ENCODE measurements around the gene MAP4K5. TPM values are rescaled to one million over a fixed set of nuclear protein-coding genes. Genes with fewer than 3 reads are reported as not detected.
"Not testable (repeated sequence)": the region's sequence is repeated elsewhere in the genome, so short reads cannot be mapped to it uniquely, and the experiment has no call there.

MAP4K5 gene
- polyA plus RNA-seq, 2 donors = 15.4 to 20.3 TPM

DNA sequence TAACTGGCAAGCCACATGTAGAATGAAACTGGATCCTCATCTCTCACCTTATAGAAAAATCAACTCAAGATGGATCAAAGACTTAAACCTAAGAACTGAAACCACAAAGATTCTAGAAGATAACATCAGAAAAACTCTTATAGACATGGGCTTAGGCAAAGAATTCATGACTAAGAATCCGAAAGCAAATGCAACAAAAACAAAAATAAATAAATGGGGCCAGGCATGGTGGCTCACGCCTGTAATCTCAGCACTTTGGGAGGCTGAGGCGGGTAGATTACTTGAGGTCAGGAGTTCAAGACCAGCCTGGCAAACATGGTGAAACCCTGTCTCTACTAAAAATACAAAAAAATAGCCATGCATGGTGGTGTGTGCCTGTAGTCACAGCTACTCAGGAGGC is 20.4 kb upstream of the MAP4K5 start:
- H3K36me3 ChIP-seq (ENCODE audit: control insufficient read depth in 2 of 2, insufficient read depth in 2 of 2, low read length in 1 of 2); H3K27ac ChIP-seq (ENCODE audit: low read depth in 2 of 2, low read length in 1 of 2); H3K4me3 ChIP-seq (ENCODE audit: low read depth in 1 of 2, low read length in 2 of 2); H3K4me1 ChIP-seq (ENCODE audit: control insufficient read depth in 2 of 2, insufficient read depth in 2 of 2, low read length in 1 of 2); H3K9me3 ChIP-seq (ENCODE audit: control insufficient read depth in 2 of 2, insufficient read depth in 1 of 2, low read depth in 1 of 2, low read length in 1 of 2); H3K27me3 ChIP-seq (ENCODE audit: control insufficient read depth in 1 of 2, insufficient read depth in 2 of 2, low read length in 2 of 2): not testable (repeated sequence)
- WGBS, 2 donors = 71 to 81% methylated on average over 3 of the region's 3 CpGs

DNA sequence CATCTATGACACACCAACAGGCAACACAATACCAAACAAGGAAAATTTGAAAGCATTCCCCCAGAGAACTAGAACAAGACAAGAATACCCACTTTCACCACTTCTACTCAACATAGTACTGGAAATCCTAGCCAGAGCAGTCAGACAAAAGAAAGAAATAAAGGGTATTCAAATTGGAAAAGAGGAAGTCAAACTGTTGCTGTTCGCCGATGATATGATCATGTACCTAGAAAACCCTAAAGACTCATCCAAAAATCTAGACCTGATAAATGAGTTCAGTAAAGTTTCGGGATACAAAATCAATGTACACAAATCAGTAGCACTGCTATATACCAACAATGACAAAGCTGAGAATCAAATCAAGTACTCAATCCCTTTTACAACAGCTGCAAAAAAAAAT is 19.5 kb upstream of the MAP4K5 start:
- no peak overlapping the region for H3K4me3 ChIP-seq (ENCODE audit: low read depth in 1 of 2, low read length in 2 of 2)
- H3K27ac ChIP-seq (ENCODE audit: low read depth in 2 of 2, low read length in 1 of 2) = no peak overlapping the region
- H3K4me1 ChIP-seq (ENCODE audit: control insufficient read depth in 2 of 2, insufficient read depth in 2 of 2, low read length in 1 of 2) = no peaks in the 10 kb centered on the region
- 79 to 85% methylated on average over 3 of the region's 3 CpGs for WGBS, 2 donors
- no peaks in the 10 kb centered on the region for H3K9me3 ChIP-seq (ENCODE audit: control insufficient read depth in 2 of 2, insufficient read depth in 1 of 2, low read depth in 1 of 2, low read length in 1 of 2)
- no peaks in the 10 kb centered on the region for H3K27me3 ChIP-seq (ENCODE audit: control insufficient read depth in 1 of 2, insufficient read depth in 2 of 2, low read length in 2 of 2)
- no peaks in the 10 kb centered on the region for H3K36me3 ChIP-seq (ENCODE audit: control insufficient read depth in 2 of 2, insufficient read depth in 2 of 2, low read length in 1 of 2)

GRCh38 chr14:50550294-50550693 is 17.9 kb upstream of the MAP4K5 start:
- Histone ChIP-seq H3K4me1 (ENCODE audit: control insufficient read depth in 2 of 2, insufficient read depth in 2 of 2, low read length in 1 of 2) (no peaks in the 10 kb centered on the region), H3K27me3 (ENCODE audit: control insufficient read depth in 1 of 2, insufficient read depth in 2 of 2, low read length in 2 of 2) (no peaks in the 10 kb centered on the region), H3K4me3 (ENCODE audit: low read depth in 1 of 2, low read length in 2 of 2) (no peak overlapping the region), H3K9me3 (ENCODE audit: control insufficient read depth in 2 of 2, insufficient read depth in 1 of 2, low read depth in 1 of 2, low read length in 1 of 2) (no peaks in the 10 kb centered on the region), H3K36me3 (ENCODE audit: control insufficient read depth in 2 of 2, insufficient read depth in 2 of 2, low read length in 1 of 2) (no peaks in the 10 kb centered on the region), H3K27ac (ENCODE audit: low read depth in 2 of 2, low read length in 1 of 2) (no peak overlapping the region)
- WGBS, 2 donors = 90 to 92% methylated on average over 1 of the region's 1 CpG

GRCh38 chr14:50545618-50546017 is 13.2 kb upstream of the MAP4K5 start:
- no peak overlapping the region for H3K27ac ChIP-seq (ENCODE audit: low read depth in 2 of 2, low read length in 1 of 2)
- no peaks in the 10 kb centered on the region for H3K36me3 ChIP-seq (ENCODE audit: control insufficient read depth in 2 of 2, insufficient read depth in 2 of 2, low read length in 1 of 2)
- no peaks in the 10 kb centered on the region for H3K9me3 ChIP-seq (ENCODE audit: control insufficient read depth in 2 of 2, insufficient read depth in 1 of 2, low read depth in 1 of 2, low read length in 1 of 2)
- H3K4me3 ChIP-seq (ENCODE audit: low read depth in 1 of 2, low read length in 2 of 2) = no peak overlapping the region
- WGBS, 2 donors = 39 to 56% methylated on average over 3 of the region's 3 CpGs
- no peaks in the 10 kb centered on the region for H3K27me3 ChIP-seq (ENCODE audit: control insufficient read depth in 1 of 2, insufficient read depth in 2 of 2, low read length in 2 of 2)
- no peaks in the 10 kb centered on the region for H3K4me1 ChIP-seq (ENCODE audit: control insufficient read depth in 2 of 2, insufficient read depth in 2 of 2, low read length in 1 of 2)

GRCh38 chr14:50544911-50545310 is 12.5 kb upstream of the MAP4K5 start:
- Histone ChIP-seq H3K9me3 (ENCODE audit: control insufficient read depth in 2 of 2, insufficient read depth in 1 of 2, low read depth in 1 of 2, low read length in 1 of 2) (no peaks in the 10 kb centered on the region), H3K27ac (ENCODE audit: low read depth in 2 of 2, low read length in 1 of 2) (no peak overlapping the region), H3K4me3 (ENCODE audit: low read depth in 1 of 2, low read length in 2 of 2) (no peak overlapping the region), H3K36me3 (ENCODE audit: control insufficient read depth in 2 of 2, insufficient read depth in 2 of 2, low read length in 1 of 2) (no peaks in the 10 kb centered on the region), H3K27me3 (ENCODE audit: control insufficient read depth in 1 of 2, insufficient read depth in 2 of 2, low read length in 2 of 2) (no peaks in the 10 kb centered on the region), H3K4me1 (ENCODE audit: control insufficient read depth in 2 of 2, insufficient read depth in 2 of 2, low read length in 1 of 2) (no peaks in the 10 kb centered on the region)
- whole genome bisulfite sequencing, 2 donors = 65 to 66% methylated on average over 3 of the region's 3 CpGs

DNA sequence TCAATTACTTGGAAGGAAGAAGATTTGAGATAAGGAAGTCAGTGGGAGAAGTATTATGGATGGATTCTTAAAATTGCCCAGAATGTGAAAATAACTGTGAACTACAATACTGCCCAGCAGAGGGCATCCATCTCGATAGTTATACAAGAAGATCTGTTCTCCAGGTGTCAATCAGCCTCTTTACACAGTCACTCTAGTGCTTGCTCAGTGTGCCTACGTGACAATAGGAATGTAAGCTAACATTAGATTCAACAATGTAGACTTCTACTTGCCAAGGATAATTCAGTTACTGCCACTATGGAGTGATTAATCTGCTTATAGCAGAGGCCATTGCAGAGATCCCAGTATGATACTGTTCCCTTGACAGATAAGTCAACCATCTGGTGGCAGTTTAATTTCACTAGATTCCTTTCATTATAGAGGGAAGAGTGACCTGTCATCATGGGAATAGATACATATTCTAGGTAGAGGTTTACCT is 10.6 kb upstream of the MAP4K5 start:
- no peaks in the 10 kb centered on the region for H3K27me3 ChIP-seq (ENCODE audit: control insufficient read depth in 1 of 2, insufficient read depth in 2 of 2, low read length in 2 of 2)
- WGBS, 2 donors = 4 to 8% methylated on average over 2 of the region's 2 CpGs
- no peaks in the 10 kb centered on the region for H3K9me3 ChIP-seq (ENCODE audit: control insufficient read depth in 2 of 2, insufficient read depth in 1 of 2, low read depth in 1 of 2, low read length in 1 of 2)
- H3K36me3 ChIP-seq (ENCODE audit: control insufficient read depth in 2 of 2, insufficient read depth in 2 of 2, low read length in 1 of 2) = no peaks in the 10 kb centered on the region
- no peak overlapping the region for H3K4me3 ChIP-seq (ENCODE audit: low read depth in 1 of 2, low read length in 2 of 2)
- no peaks in the 10 kb centered on the region for H3K4me1 ChIP-seq (ENCODE audit: control insufficient read depth in 2 of 2, insufficient read depth in 2 of 2, low read length in 1 of 2)
- H3K27ac ChIP-seq (ENCODE audit: low read depth in 2 of 2, low read length in 1 of 2) = no peak overlapping the region

GRCh38 chr14:50541159-50541567 is 8.8 kb upstream of the MAP4K5 start:
- whole genome bisulfite sequencing, 2 donors = 52 to 59% methylated on average over 1 of the region's 1 CpG
- Histone ChIP-seq H3K36me3 (ENCODE audit: control insufficient read depth in 2 of 2, insufficient read depth in 2 of 2, low read length in 1 of 2) (no peaks in the 10 kb centered on the region), H3K4me1 (ENCODE audit: control insufficient read depth in 2 of 2, insufficient read depth in 2 of 2, low read length in 1 of 2) (no peaks in the 10 kb centered on the region), H3K27me3 (ENCODE audit: control insufficient read depth in 1 of 2, insufficient read depth in 2 of 2, low read length in 2 of 2) (no peaks in the 10 kb centered on the region), H3K9me3 (ENCODE audit: control insufficient read depth in 2 of 2, insufficient read depth in 1 of 2, low read depth in 1 of 2, low read length in 1 of 2) (peaks cover 0 to 2% of the 10 kb centered on the region in 2 donors), H3K4me3 (ENCODE audit: low read depth in 1 of 2, low read length in 2 of 2) (no peak overlapping the region), H3K27ac (ENCODE audit: low read depth in 2 of 2, low read length in 1 of 2) (no peak overlapping the region)

GRCh38 chr14:50539051-50539450 is 6.7 kb upstream of the MAP4K5 start:
- Histone ChIP-seq H3K27ac (ENCODE audit: low read depth in 2 of 2, low read length in 1 of 2) (no peak overlapping the region), H3K4me3 (ENCODE audit: low read depth in 1 of 2, low read length in 2 of 2) (no peak overlapping the region), H3K27me3 (ENCODE audit: control insufficient read depth in 1 of 2, insufficient read depth in 2 of 2, low read length in 2 of 2) (no peaks in the 10 kb centered on the region), H3K9me3 (ENCODE audit: control insufficient read depth in 2 of 2, insufficient read depth in 1 of 2, low read depth in 1 of 2, low read length in 1 of 2) (peaks cover 0 to 2% of the 10 kb centered on the region in 2 donors), H3K36me3 (ENCODE audit: control insufficient read depth in 2 of 2, insufficient read depth in 2 of 2, low read length in 1 of 2) (no peaks in the 10 kb centered on the region), H3K4me1 (ENCODE audit: control insufficient read depth in 2 of 2, insufficient read depth in 2 of 2, low read length in 1 of 2) (no peaks in the 10 kb centered on the region)

DNA sequence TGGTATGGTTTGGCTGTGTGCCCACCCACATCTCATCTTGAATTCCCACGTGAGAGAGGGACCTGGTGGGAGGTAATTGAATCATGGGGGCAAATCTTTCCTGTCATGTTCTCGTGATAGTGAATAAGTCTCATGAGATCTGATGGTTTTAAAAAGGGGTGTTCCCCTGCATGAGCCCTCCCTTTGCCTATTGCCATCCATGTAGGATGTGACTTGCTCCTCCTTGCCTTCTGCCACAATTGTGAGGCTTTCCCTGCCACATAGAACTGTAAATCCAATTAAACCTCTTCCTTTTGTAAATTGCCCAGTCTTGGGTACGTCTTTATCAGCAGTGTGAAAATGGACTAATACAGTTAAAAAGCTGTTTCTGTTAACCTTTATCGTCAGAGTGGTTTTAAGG is 5.7 kb upstream of the MAP4K5 start:
- H3K36me3 ChIP-seq (ENCODE audit: control insufficient read depth in 2 of 2, insufficient read depth in 2 of 2, low read length in 1 of 2); H3K27me3 ChIP-seq (ENCODE audit: control insufficient read depth in 1 of 2, insufficient read depth in 2 of 2, low read length in 2 of 2); H3K27ac ChIP-seq (ENCODE audit: low read depth in 2 of 2, low read length in 1 of 2); H3K9me3 ChIP-seq (ENCODE audit: control insufficient read depth in 2 of 2, insufficient read depth in 1 of 2, low read depth in 1 of 2, low read length in 1 of 2); H3K4me3 ChIP-seq (ENCODE audit: low read depth in 1 of 2, low read length in 2 of 2); H3K4me1 ChIP-seq (ENCODE audit: control insufficient read depth in 2 of 2, insufficient read depth in 2 of 2, low read length in 1 of 2): not testable (repeated sequence)
- 60 to 62% methylated on average over 4 of the region's 4 CpGs for WGBS, 2 donors

DNA sequence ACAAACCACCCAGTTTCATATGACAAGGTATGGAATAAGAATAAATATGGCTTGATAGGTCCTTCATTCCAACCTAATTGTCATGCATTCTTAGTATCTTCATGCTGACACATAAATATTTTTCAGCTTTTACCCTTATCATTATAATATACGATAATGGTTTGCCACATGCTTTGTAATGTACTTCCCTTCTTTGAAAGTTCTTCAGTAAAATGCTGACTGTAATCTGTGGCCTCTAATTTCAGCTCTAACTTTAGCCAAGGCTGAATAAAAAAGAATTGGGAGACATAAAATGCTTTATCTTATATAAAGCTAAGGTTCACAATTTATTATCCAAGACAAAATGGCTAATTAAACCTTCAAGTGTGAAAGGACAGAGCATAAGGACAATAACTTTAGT is 2.6 kb upstream of the MAP4K5 start:
- no peaks in the 10 kb centered on the region for H3K36me3 ChIP-seq (ENCODE audit: control insufficient read depth in 2 of 2, insufficient read depth in 2 of 2, low read length in 1 of 2)
- 62 to 76% methylated on average over 1 of the region's 1 CpG for WGBS, 2 donors
- peaks cover 0 to 2% of the 10 kb centered on the region in 2 donors for H3K9me3 ChIP-seq (ENCODE audit: control insufficient read depth in 2 of 2, insufficient read depth in 1 of 2, low read depth in 1 of 2, low read length in 1 of 2)
- H3K4me1 ChIP-seq (ENCODE audit: control insufficient read depth in 2 of 2, insufficient read depth in 2 of 2, low read length in 1 of 2) = peaks cover 0 to under 1% of the 10 kb centered on the region in 2 donors
- H3K27me3 ChIP-seq (ENCODE audit: control insufficient read depth in 1 of 2, insufficient read depth in 2 of 2, low read length in 2 of 2) = no peaks in the 10 kb centered on the region
- H3K27ac ChIP-seq (ENCODE audit: low read depth in 2 of 2, low read length in 1 of 2) = no peak overlapping the region
- H3K4me3 ChIP-seq (ENCODE audit: low read depth in 1 of 2, low read length in 2 of 2) = no peak overlapping the region

Measured in esophagus (tissue), 2 donors.